ENCODE results near the gene OPTN.
"Not testable (repeated sequence)": the region's sequence is repeated elsewhere in the genome, so short reads cannot be mapped to it uniquely, and the experiment has no call there.

Gene OPTN

GRCh38 chr10:13136651-13137050 lies 36.7 kb downstream of the OPTN start:
- DNase-seq, result no peak

DNA sequence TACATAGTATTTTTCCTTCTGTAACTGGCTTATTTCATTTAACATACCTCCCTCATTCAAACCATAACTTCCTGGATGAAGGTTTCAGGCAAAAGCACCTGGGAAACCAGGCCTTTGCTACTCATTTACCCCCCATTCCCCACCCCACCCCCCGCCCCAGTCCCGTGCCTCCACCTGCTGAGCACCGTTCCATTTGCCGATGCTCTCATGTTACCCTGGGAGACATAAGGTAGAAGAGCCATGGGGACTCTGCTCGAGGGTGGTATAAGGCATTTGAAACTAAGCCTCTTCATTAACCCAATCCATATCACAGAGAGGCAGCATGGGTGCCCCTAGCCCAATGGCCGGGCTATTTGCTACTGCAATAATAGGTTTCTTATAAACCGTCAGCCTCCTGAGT lies 39.2 kb downstream of the OPTN start:
- DNase-seq, result no peak

DNA sequence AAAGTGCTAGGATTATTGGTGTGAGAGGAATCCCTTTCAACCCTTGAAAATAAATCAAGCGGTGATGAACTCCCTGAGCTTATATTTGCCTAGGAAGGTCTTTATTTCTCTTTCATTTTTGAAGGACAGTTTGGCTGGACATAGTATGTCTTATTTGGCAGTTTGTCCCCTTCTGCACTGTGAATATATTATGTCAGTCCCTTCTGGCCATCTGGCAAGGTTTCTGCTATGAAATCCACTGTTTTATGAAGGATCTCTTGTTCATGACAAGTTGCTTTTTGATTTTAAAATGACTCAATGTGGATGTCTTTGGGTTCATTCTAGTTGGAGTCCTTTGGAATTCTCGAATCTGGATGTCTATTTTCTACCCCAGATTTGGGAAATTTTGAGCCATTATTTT lies 39.7 kb downstream of the OPTN start:
- no peak for DNase-seq

GRCh38 chr10:13140627-13141190 lies 40.7 kb downstream of the OPTN start:
- no peak for DNase-seq

DNA sequence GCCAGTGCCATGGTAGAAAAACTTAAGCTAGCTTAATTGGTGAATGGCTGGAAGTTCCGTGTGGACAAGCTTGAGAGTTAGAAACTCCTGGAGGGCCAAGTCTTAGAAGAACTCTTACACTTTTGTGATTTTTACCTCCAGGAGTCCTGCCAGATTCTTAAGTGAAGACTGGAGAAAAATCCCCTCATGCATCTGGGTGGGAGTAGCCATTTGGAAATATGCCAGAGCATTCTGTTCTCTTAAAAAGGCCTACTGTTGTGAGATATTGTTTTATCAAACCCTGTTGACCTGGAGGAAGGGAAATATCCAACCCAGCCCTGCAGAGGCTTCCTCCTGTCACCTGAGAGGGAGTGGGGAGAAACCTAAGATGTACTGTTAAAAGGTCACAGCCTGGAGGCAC lies 43.8 kb downstream of the OPTN start:
- DNase-seq, result no peak

DNA sequence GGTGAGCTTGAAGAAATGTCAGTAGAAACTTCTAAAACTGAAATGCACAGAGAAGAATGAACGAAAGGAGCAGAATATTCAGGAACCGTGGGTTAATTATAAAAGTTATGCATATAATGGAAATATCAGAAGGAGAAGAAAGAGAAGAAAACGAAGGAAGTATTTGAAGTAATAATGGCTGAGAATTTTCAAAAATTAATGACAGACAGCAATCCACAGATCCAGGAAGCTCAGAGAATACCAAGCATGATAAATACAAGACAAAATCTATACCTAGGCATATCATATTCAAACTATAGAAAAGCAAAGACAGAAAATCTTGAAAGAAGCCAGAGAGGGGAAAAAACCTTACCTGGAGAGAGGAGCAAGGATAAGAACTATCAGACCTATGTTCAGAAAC lies 44.9 kb downstream of the OPTN start:
- no peak for DNase-seq

DNA sequence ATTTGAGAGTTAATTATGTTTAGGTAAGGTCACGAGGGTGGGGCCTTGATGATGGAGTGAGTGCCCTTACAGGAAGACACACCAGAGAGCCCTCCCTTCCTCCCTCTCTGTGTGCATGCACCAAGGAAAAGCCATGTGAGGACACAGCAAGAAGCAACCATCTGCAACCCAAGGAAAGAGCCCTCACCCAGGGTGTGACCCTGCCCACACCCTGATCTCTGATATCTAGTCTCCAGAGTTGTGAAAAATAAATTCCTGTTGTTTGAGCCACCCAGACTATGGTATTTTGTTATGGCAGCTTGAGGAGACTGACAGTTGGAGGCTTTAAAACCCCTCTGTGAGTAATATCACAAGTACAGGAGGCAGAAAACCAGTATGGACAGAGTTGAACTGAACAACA lies 46.4 kb downstream of the OPTN start:
- no peak for DNase-seq

GRCh38 chr10:13147161-13147560 lies 47.2 kb downstream of the OPTN start:
- no peak for DNase-seq

- no peak for DNase-seq
These were observed 52.3 kb downstream of the OPTN start for GRCh38 chr10:13152296-13152695.

GRCh38 chr10:13155860-13156259 lies 55.9 kb downstream of the OPTN start:
- not testable (repeated sequence) for DNase-seq

- no peak for DNase-seq
These were observed 58.4 kb downstream of the OPTN start for GRCh38 chr10:13158401-13158800.

GRCh38 chr10:13160934-13161856 lies 61.2 kb downstream of the OPTN start, which contains the start of gene MCM10:
MCM10 (plus strand) TSS chr10:13161558; CDS start chr10:13164203, 2,645 bp downstream.
- peak; percentile 100 for DNase-seq

- DNase-seq, result peak; percentile 23
These were observed 61.9 kb downstream of the OPTN start for GRCh38 chr10:13161857-13162271.

DNA sequence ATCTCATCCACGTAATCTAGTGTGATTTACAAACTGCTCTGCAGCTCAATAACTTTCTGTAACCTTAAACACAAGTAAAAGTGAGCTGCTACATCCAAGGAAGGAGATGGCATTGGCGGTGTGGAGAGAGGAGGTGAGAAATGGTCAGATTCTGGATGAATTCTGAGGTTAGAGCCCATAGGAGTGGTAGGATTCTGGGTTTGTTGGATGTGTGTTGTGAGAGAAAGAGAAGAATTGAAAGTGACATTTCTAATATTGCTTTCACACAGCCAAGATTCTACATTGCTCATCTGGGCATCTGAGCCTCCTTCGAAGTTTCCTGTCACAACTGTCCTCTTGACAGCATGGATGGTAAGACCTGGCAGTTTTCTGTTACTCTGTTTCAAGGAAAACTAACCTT lies 63.9 kb downstream of the OPTN start:
- no peak for DNase-seq

- DNase-seq, result no peak
These were observed 65.2 kb downstream of the OPTN start for GRCh38 chr10:13165177-13165576.

- DNase-seq, result no peak
These were observed 67.6 kb downstream of the OPTN start for GRCh38 chr10:13167568-13167967.

DNA sequence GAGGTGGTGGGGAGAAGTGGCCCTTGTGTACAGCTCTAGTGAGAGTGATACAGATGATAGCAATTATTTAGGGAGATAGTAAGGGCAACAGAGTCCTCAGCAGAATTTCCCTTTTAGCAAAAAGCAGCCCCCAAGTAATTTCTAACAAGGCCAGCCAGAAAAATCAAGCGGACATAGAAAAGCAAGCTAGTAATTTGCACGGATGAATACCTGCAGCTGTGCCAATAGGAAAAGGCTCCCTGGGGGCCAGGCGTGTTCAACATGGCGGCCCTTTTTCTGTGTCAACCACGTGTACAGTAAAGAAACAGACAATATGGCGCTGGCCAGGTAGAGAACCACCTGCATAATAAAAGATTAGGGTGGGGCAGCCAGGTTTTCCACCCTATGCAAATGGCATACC lies 68.8 kb downstream of the OPTN start:
- DNase-seq, result no peak

DNA sequence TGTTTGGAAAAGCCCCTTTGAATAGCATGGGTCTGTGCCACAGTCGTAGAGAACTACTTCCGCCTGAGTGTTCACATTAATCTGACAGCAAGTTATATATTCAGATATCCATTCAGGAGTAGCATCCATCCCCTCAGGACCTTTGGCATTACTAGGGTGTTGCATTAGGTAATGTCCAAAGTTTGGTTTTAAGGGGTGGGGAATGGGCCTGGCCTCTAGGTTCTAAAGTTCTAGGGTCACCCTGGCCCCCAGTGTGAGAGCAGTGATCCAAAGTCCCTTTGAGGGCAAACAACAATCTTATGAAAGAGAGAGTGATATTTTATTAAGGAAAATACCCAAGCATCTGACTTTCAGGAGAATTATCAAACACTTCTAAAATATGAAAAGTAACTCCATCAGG lies 73.7 kb downstream of the OPTN start:
- no peak for DNase-seq

DNA sequence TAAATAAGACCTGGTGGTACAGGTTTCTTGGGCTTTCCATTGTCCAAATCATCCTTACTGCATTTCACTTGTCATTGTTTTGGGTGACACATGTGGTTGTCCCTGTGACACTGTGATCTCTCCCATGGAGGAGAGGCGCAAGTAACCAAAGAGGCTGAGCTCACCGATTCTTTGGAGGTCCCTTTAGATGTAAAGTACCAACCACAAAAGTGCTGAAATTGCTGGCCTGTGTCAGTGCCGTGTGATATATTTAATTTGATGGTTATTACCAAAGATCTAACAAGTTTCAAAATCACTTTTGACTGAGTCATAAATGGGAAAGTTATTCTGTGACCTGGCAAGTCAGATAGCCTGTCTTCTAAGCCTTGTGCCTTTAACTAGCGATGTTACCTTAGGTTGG lies 80.8 kb downstream of the OPTN start:
- peak; percentile 80 for DNase-seq

DNA sequence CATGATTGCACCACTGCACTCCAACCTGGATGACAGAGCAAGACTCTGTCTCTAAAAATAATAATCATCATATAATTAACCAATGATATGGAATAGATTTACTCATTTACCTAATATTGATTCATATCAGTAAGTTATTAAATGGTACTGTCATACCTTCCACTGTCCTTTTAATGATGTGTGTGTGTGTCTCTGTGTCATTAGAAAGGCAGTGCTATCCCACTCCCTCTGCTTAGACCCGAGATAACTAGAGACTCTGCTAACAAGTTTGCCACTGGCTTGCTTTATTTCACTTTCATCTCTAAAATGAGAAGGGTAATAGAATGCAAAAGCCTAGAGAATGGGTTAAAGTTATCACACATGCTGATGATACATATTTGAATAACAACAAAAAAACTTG lies 82.5 kb downstream of the OPTN start:
- DNase-seq, result no peak

- DNase-seq, result peak; percentile 7
These were observed 83.7 kb downstream of the OPTN start for GRCh38 chr10:13183625-13184024.

- DNase-seq, result no peak
These were observed 84.3 kb downstream of the OPTN start for GRCh38 chr10:13184276-13184675.

DNA sequence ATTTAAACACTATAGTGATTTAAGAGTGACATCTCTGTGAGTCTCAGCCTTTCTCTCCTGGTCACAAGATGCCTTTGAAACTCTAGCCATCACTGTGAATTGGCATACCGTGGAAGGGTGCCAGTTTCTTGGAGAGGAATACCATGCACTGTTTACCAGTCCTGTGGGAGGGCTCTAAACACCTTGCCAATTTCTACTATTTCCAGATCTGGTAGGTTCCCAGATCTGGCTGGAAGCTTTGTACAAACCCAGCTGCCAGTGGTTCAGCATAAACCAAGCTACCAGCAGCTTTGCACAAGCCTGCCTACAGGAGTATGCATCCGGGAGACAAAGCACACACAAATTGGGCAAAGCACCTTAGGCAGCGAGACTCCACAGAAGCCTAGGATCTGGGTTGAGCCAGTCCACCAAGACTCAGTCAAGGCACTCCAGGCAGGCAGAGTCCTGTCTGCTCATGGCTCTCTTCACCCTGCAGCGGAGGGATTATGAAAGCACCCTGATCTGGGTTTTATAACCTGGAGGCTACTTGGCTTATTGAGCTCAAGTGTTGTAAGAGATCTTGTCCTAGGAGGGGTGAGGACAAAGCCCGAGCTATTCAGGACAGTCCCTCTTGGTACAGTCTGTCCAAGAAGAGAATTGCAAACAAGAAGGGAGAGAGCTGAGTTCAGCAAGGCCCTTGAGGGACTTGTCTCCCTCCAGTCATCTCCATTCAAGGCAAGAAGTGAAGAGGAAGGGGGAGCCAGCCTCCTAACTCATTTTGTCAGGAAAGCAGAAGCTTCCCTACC lies 85.0 kb downstream of the OPTN start:
- no peak for DNase-seq

DNA sequence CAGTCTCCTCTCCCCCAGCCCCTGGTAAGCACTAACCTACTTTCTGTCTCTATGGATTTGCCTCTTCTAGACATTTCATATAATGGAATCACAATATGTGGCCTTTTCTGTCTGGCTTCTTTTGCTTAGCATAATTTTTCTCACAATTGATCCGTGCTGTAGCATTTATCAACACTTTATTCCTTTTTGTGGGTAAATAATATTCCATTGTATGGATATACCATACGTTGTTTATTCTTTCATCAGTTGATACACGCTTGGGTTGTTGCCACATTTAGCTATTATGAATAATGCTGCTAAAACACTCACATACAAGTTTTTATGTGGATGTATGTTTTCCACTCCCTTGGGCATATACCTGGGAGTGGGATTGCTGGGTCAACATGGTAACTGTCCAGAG lies 87.2 kb downstream of the OPTN start:
- no peak for DNase-seq
